HG03175 (cell line): ENCODE measurements around the gene SCAMP4.
A peak's percentile ranks its signal among the peaks of the same experiment; 100 is the strongest.
"Not testable (repeated sequence)": the region's sequence is repeated elsewhere in the genome, so short reads cannot be mapped to it uniquely, and the experiment has no call there.

ENCODE experiments used
- ATAC-seq: cut with Tn5 transposase; IDR thresholded peaks from one replicate; pipeline ENCODE4 v1.9.1; 2021; ENCODE audit warnings: mild to moderate bottlenecking, moderate library complexity; ENCODE audit not compliant: unreplicated experiment

SCAMP4 gene

GRCh38 chr19:1866693-1867348 lies 38.4 kb upstream of the SCAMP4 start:
- no peak for ATAC-seq

GRCh38 chr19:1867349-1867724 lies 37.9 kb upstream of the SCAMP4 start:
- no peak for ATAC-seq

- no peak for ATAC-seq
Observed at GRCh38 chr19:1868971-1869370, 36.2 kb upstream of the SCAMP4 start.

- ATAC-seq = no peak
Observed at GRCh38 chr19:1871140-1871597, 34.0 kb upstream of the SCAMP4 start.

GRCh38 chr19:1871630-1872029 lies 33.6 kb upstream of the SCAMP4 start:
- no peak for ATAC-seq

- ATAC-seq = no peak
Observed at GRCh38 chr19:1872807-1873523, 32.2 kb upstream of the SCAMP4 start.

- ATAC-seq = no peak
Observed at GRCh38 chr19:1873524-1874473, 31.4 kb upstream of the SCAMP4 start.

GRCh38 chr19:1874554-1875185 lies 30.5 kb upstream of the SCAMP4 start:
- no peak for ATAC-seq

GRCh38 chr19:1875265-1875645 lies 29.9 kb upstream of the SCAMP4 start:
- ATAC-seq = not testable (repeated sequence)

- peak; percentile 95 for ATAC-seq
Observed at GRCh38 chr19:1875646-1876495, 29.3 kb upstream of the SCAMP4 start.

- peak; percentile 25 for ATAC-seq
Observed at GRCh38 chr19:1876496-1877279, 28.5 kb upstream of the SCAMP4 start.

- ATAC-seq = not testable (repeated sequence)
Observed at GRCh38 chr19:1877280-1877660, 27.9 kb upstream of the SCAMP4 start.

- not testable (repeated sequence) for ATAC-seq
Observed at GRCh38 chr19:1878583-1878982, 26.6 kb upstream of the SCAMP4 start.

- ATAC-seq = not testable (repeated sequence)
Observed at GRCh38 chr19:1879982-1880381, 25.2 kb upstream of the SCAMP4 start.

- ATAC-seq = no peak
Observed at GRCh38 chr19:1880611-1881392, 24.4 kb upstream of the SCAMP4 start.

GRCh38 chr19:1881393-1882088 lies 23.7 kb upstream of the SCAMP4 start:
- ATAC-seq = not testable (repeated sequence)

- ATAC-seq = no peak
Observed at GRCh38 chr19:1882089-1882785, 23.0 kb upstream of the SCAMP4 start.
